SU-DHL-6 (cell line): ENCODE results near the gene THNSL1.

ENCODE experiments used
- H2AFZ ChIP-seq: fragments of 200-600 bp; sonication (generic); 2 replicates; pipeline ENCODE4 v1.6.1; 2014; ENCODE audit warnings: low read depth, mild to moderate bottlenecking, moderate library complexity, mixed read lengths, antibody characterized with exemption, low read length; ENCODE audit not compliant: severe bottlenecking
- H3F3A ChIP-seq: fragments of 200-600 bp; shearing (Covaris generic); 2 replicates; pipeline ENCODE4 v1.6.0; 2016; ENCODE audit warnings: antibody characterized with exemption, mild to moderate bottlenecking; ENCODE audit not compliant: insufficient read depth
- H3K27ac ChIP-seq: fragments of 200-600 bp; sonication (generic); 2 replicates; pipeline ENCODE4 v1.5.1; 2016; ENCODE audit warnings: low read depth, mild to moderate bottlenecking, low read length, moderate library complexity, mixed read lengths
- H3K27me3 ChIP-seq: fragments of 200-600 bp; sonication (generic), shearing (Covaris generic); 2 replicates; pipeline ENCODE4 v1.6.0; 2014; ENCODE audit warnings: mild to moderate bottlenecking, low read length
- H3K36me3 ChIP-seq: fragments of 200-600 bp; sonication (generic); 2 replicates; pipeline ENCODE4 v1.6.1; 2014; ENCODE audit warnings: mild to moderate bottlenecking, low read length, mixed read lengths
- H3K4me2 ChIP-seq: fragments of 300-600, 200-600 bp; shearing (Covaris generic), sonication (generic); 2 replicates; pipeline ENCODE4 v1.6.0; 2014; ENCODE audit warnings: low read length, low read depth, mild to moderate bottlenecking; ENCODE audit not compliant: poor library complexity, severe bottlenecking
- H3K4me3 ChIP-seq: fragments of 200-600 bp; sonication (generic); 2 replicates; pipeline ENCODE4 v1.5.1; 2014; ENCODE audit warnings: antibody characterized with exemption, low read length, mild to moderate bottlenecking, mixed read lengths; ENCODE audit not compliant: insufficient read depth, poor library complexity, severe bottlenecking
- H3K79me2 ChIP-seq: fragments of 200-600 bp; sonication (generic); 2 replicates; pipeline ENCODE4 v1.6.1; 2014; ENCODE audit warnings: mild to moderate bottlenecking, low read length, moderate library complexity; ENCODE audit not compliant: insufficient read depth
- H3K9ac ChIP-seq: fragments of 200-600 bp; sonication (generic); 2 replicates; pipeline ENCODE4 v1.7.0; 2014; ENCODE audit warnings: mild to moderate bottlenecking, low read length
- H3K9me2 ChIP-seq: fragments of 200-600 bp; sonication (generic); replicated peaks from 2 replicates; pipeline ENCODE4 v1.6.1; 2014; ENCODE audit warnings: low read length; ENCODE audit not compliant: insufficient read depth
- H3K9me3 ChIP-seq: fragments of 200-600 bp; sonication (generic); 2 replicates; pipeline ENCODE4 v1.6.1; 2014; ENCODE audit warnings: low read length, mixed read lengths; ENCODE audit not compliant: insufficient read depth
- H4K20me1 ChIP-seq: fragments of 200-600 bp; sonication (generic); 2 replicates; pipeline ENCODE4 v1.6.1; 2014; ENCODE audit warnings: low read depth, mild to moderate bottlenecking, antibody characterized with exemption, low read length, moderate library complexity, mixed read lengths
- CTCF ChIP-seq: fragments of 200-600 bp; sonication (generic); IDR thresholded peaks from one replicate; pipeline ENCODE4 v1.5.1; 2017; ENCODE audit warnings: antibody characterized with exemption, mild to moderate bottlenecking, low read length, moderate library complexity; ENCODE audit not compliant: insufficient read depth, poor library complexity, severe bottlenecking
- EZH2phosphoT487 ChIP-seq: fragments of 200-600 bp; sonication (generic), shearing (Covaris generic); conservative IDR thresholded peaks from 2 replicates; pipeline ENCODE4 v1.6.1; 2018; ENCODE audit warnings: mild to moderate bottlenecking, antibody characterized with exemption, low read length, moderate library complexity, mixed read lengths

The THNSL1 gene

DNA sequence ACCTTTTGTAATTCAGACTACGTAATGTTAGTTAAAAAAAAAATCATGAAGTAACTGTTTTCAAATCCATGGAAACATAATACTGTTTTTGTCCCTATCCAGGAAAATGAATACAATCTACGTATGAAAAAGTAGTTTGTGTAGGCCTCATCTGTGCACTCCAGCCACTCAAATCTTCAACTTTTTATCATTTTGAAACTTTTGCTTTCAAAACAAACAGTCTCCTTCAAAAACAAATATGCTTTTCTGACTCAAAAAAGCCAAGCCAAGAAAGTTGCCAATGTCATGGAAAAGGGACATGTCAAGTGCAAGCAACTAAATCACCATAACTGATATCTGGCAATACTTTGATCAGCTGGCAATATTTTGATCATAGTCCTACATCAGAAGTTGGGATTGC is 13.1 kb downstream of the THNSL1 start:
- Histone ChIP-seq H3K9me2 (0 out of 2 replicates have a peak, but pooled peaks cover 2% of the 10 kb centered on the region), H4K20me1 (no peaks in the 10 kb centered on the region), H3K4me3 (no peak overlapping the region), H3K27ac (no peak overlapping the region), H2AFZ (no peak overlapping the region), H3K9ac (no peak overlapping the region), H3K27me3 (no peaks in the 10 kb centered on the region), H3K4me2 (no peak overlapping the region), H3K9me3 (no peaks in the 10 kb centered on the region), H3F3A (no peaks in the 10 kb centered on the region), H3K79me2 (no peaks in the 10 kb centered on the region), H3K36me3 (no peaks in the 10 kb centered on the region)
- TF ChIP-seq EZH2phosphoT487 (no peak), CTCF (no peak)

GRCh38 chr10:25036381-25036780 is 20.0 kb downstream of the THNSL1 start:
- no peaks in the 10 kb centered on the region for H3K9me3 ChIP-seq
- H3F3A ChIP-seq = no peaks in the 10 kb centered on the region
- no peaks in the 10 kb centered on the region for H3K27me3 ChIP-seq
- H3K9me2 ChIP-seq = 0 out of 2 replicates have a peak, but pooled peaks cover 3% of the 10 kb centered on the region
- H3K9ac ChIP-seq = no peak overlapping the region
- no peaks in the 10 kb centered on the region for H3K36me3 ChIP-seq
- no peak overlapping the region for H3K27ac ChIP-seq
- no peak overlapping the region for H2AFZ ChIP-seq
- no peak overlapping the region for H3K4me2 ChIP-seq
- H4K20me1 ChIP-seq = no peaks in the 10 kb centered on the region
- no peak overlapping the region for H3K4me3 ChIP-seq
- TF ChIP-seq CTCF = no peak
- TF ChIP-seq EZH2phosphoT487 = no peak
- H3K79me2 ChIP-seq = no peaks in the 10 kb centered on the region

GRCh38 chr10:25038325-25038724 is 21.9 kb downstream of the THNSL1 start:
- Histone ChIP-seq H3K4me2 (no peak overlapping the region), H3K4me3 (no peak overlapping the region), H3K79me2 (no peaks in the 10 kb centered on the region), H3K9me3 (no peaks in the 10 kb centered on the region), H4K20me1 (no peaks in the 10 kb centered on the region), H3K36me3 (no peaks in the 10 kb centered on the region), H3K27ac (no peak overlapping the region), H2AFZ (no peak overlapping the region), H3F3A (no peaks in the 10 kb centered on the region), H3K27me3 (no peaks in the 10 kb centered on the region), H3K9me2 (0 out of 2 replicates have a peak, but pooled peaks cover 3% of the 10 kb centered on the region), H3K9ac (no peak overlapping the region)
- TF ChIP-seq EZH2phosphoT487 = no peak

GRCh38 chr10:25039531-25039930 is 23.1 kb downstream of the THNSL1 start:
- no peak for TF ChIP-seq CTCF
- TF ChIP-seq EZH2phosphoT487 = no peak
- Histone ChIP-seq H3F3A (no peaks in the 10 kb centered on the region), H3K9me3 (no peaks in the 10 kb centered on the region), H3K79me2 (no peaks in the 10 kb centered on the region), H2AFZ (no peak overlapping the region), H3K27ac (no peak overlapping the region), H3K4me2 (no peak overlapping the region), H3K9me2 (0 out of 2 replicates have a peak, but pooled peaks cover 2% of the 10 kb centered on the region), H3K9ac (no peak overlapping the region), H4K20me1 (no peaks in the 10 kb centered on the region), H3K36me3 (no peaks in the 10 kb centered on the region), H3K27me3 (no peaks in the 10 kb centered on the region), H3K4me3 (no peak overlapping the region)
